ENCODE data around the gene PAX7. TPM values are rescaled to one million over a fixed set of nuclear protein-coding genes. Genes with fewer than 3 reads are reported as not detected.

PAX7 gene
- total RNA-seq, 1 donor from 2014 or later: 1.4 TPM

DNA sequence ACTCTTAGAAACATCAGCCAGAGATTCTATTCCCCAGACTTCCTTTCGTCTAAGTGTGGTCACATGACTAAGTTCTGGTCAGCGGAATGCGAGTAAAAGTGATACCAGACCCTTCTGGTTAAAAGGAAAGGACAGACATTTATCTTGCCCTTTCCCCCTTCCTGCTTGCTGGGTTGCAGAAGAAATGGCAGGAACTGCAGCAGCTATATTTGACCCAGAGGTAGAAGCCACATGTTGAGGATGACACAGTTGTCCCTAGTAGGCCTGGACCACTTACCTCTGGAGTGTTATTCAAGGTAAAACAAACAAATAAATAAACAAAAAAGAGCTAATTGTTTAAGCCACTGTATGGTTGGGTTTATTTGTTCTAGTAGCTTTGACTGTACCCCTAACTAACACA, 155.5 kb downstream of the PAX7 start:
- H3K27me3 Mint-ChIP-seq (ENCODE audit: unreplicated experiment): peaks cover 10% of the 10 kb centered on the region
- DNase-seq (ENCODE audit: low spot score): no peak
- H3K9me3 Mint-ChIP-seq (ENCODE audit: unreplicated experiment): no peaks in the 10 kb centered on the region
- no peak overlapping the region for H3K4me3 Mint-ChIP-seq (ENCODE audit: unreplicated experiment)
- no peaks in the 10 kb centered on the region for H3K4me1 Mint-ChIP-seq (ENCODE audit: unreplicated experiment)
- TF ChIP-seq, protein P1, sequence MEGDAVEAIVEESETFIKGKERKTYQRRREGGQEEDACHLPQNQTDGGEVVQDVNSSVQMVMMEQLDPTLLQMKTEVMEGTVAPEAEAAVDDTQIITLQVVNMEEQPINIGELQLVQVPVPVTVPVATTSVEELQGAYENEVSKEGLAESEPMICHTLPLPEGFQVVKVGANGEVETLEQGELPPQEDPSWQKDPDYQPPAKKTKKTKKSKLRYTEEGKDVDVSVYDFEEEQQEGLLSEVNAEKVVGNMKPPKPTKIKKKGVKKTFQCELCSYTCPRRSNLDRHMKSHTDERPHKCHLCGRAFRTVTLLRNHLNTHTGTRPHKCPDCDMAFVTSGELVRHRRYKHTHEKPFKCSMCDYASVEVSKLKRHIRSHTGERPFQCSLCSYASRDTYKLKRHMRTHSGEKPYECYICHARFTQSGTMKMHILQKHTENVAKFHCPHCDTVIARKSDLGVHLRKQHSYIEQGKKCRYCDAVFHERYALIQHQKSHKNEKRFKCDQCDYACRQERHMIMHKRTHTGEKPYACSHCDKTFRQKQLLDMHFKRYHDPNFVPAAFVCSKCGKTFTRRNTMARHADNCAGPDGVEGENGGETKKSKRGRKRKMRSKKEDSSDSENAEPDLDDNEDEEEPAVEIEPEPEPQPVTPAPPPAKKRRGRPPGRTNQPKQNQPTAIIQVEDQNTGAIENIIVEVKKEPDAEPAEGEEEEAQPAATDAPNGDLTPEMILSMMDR (IDR thresholded peaks at IDR 0.05; ENCODE audit: unreplicated experiment): no peak
- no peaks in the 10 kb centered on the region for H3K36me3 Mint-ChIP-seq (ENCODE audit: low read depth, unreplicated experiment)
- no peak overlapping the region for H3K27ac Mint-ChIP-seq (ENCODE audit: unreplicated experiment)

DNA sequence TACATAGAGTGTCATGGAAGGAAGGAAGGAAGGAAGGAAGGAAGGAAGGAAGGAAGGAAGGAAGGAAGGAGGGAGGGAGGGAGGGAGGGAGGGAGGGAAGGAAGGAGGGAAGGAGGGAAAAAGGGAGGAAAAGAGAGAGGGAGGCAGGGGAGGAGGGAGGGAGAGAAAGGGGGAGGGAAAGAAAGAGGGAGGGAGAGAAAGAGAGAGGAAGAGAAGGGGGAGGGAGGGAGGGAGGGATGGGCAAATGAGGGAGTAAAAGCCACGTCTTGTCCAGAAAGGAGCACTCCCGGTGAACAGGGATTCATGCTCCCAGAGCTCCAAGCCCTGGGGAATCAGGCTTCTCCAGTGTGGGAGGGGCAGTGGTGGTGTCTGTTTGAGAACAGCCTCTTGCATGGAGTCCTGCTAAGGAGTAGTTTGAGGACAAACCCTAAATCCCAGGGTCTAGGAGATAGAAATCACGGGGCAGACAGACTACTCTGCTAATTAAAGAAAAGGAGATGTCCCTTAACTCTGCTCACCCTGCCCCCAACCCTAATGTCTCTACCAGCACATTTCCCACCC, 157.3 kb downstream of the PAX7 start:
- H3K36me3 Mint-ChIP-seq (ENCODE audit: low read depth, unreplicated experiment): no peaks in the 10 kb centered on the region
- no peak for DNase-seq (ENCODE audit: low spot score)
- no peak overlapping the region for H3K27ac Mint-ChIP-seq (ENCODE audit: unreplicated experiment)
- H3K27me3 Mint-ChIP-seq (ENCODE audit: unreplicated experiment): peaks cover 10% of the 10 kb centered on the region
- H3K9me3 Mint-ChIP-seq (ENCODE audit: unreplicated experiment): no peaks in the 10 kb centered on the region
- H3K4me1 Mint-ChIP-seq (ENCODE audit: unreplicated experiment): peaks cover 3% of the 10 kb centered on the region
- TF ChIP-seq, protein P1 (IDR thresholded peaks at IDR 0.05; ENCODE audit: unreplicated experiment): no peak
- no peak overlapping the region for H3K4me3 Mint-ChIP-seq (ENCODE audit: unreplicated experiment)

DNA sequence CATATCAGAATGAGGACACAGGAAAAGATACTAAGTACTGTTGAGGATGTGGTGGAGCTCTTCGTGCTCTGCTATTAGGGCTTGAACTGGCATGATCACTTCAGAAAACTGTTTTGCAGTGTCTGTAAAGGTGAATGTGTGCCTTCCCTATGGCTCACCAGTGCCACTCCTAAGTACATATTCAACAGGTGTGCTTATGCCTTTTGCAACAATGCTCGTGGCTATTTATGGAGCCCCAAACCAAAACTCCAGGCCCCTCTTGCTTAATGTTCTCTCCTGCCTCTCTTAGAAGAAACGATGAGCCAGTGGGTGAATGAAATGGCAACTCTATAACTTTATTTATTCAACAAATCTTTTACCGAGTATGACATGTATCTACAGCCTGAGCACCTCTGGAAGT, 158.6 kb downstream of the PAX7 start:
- DNase-seq (ENCODE audit: low spot score): no peak
- no peaks in the 10 kb centered on the region for H3K9me3 Mint-ChIP-seq (ENCODE audit: unreplicated experiment)
- H3K4me3 Mint-ChIP-seq (ENCODE audit: unreplicated experiment): no peak overlapping the region
- H3K27me3 Mint-ChIP-seq (ENCODE audit: unreplicated experiment): peaks cover 9% of the 10 kb centered on the region
- no peak overlapping the region for H3K27ac Mint-ChIP-seq (ENCODE audit: unreplicated experiment)
- H3K36me3 Mint-ChIP-seq (ENCODE audit: low read depth, unreplicated experiment): no peaks in the 10 kb centered on the region
- peaks cover 3% of the 10 kb centered on the region for H3K4me1 Mint-ChIP-seq (ENCODE audit: unreplicated experiment)
- TF ChIP-seq, protein P1 (IDR thresholded peaks at IDR 0.05; ENCODE audit: unreplicated experiment): no peak

DNA sequence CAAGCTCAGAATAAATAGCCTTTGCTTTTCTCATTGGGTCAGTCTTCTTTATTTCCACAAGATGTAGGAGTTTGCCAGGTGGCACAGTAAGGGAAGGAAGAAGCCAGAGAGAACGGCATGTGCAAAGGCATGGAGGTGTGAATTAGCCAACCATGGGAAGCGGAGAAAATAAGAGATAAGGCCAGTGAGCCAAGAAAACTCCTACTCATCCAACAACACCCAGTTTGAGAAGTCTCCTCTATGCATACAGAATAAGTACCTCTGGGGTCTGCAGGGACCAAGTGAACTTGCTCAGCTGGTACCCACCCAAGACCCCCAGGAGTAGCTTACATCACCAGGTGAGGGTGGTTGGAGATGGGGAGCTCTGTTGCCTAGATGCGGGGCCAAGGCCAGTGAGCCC, 162.1 kb downstream of the PAX7 start:
- Mint-ChIP-seq H3K27ac (ENCODE audit: unreplicated experiment) (no peak overlapping the region), H3K9me3 (ENCODE audit: unreplicated experiment) (no peaks in the 10 kb centered on the region), H3K36me3 (ENCODE audit: low read depth, unreplicated experiment) (no peaks in the 10 kb centered on the region), H3K4me1 (ENCODE audit: unreplicated experiment) (peaks cover 3% of the 10 kb centered on the region), H3K27me3 (ENCODE audit: unreplicated experiment) (peaks cover 5% of the 10 kb centered on the region), H3K4me3 (ENCODE audit: unreplicated experiment) (no peak overlapping the region)
- DNase-seq (ENCODE audit: low spot score): no peak
- TF ChIP-seq, protein P1 (IDR thresholded peaks at IDR 0.05; ENCODE audit: unreplicated experiment): no peak

DNA sequence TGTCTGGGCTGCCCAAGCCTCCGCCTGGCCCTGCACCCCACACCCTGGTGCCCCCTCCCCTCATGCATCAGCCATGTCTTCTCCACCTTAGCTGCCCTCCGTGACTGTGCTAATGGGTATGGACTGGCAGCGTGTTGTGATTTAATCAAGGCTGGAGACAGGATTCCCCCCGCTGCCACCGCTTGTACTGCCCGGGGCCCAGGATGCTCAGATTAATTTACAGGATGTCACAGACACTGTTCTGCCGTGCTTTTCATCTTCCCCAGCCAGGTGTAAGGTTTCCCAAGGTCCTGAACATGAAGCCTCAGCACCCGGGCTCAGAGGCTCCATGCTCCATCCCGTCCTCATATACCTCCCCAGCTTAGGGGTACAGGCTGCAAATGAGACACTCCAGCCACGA, 162.5 kb downstream of the PAX7 start:
- no peaks in the 10 kb centered on the region for H3K9me3 Mint-ChIP-seq (ENCODE audit: unreplicated experiment)
- H3K27me3 Mint-ChIP-seq (ENCODE audit: unreplicated experiment): peaks cover 5% of the 10 kb centered on the region
- no peak overlapping the region for H3K4me3 Mint-ChIP-seq (ENCODE audit: unreplicated experiment)
- no peaks in the 10 kb centered on the region for H3K36me3 Mint-ChIP-seq (ENCODE audit: low read depth, unreplicated experiment)
- TF ChIP-seq, protein P1 (IDR thresholded peaks at IDR 0.05; ENCODE audit: unreplicated experiment): no peak
- DNase-seq (ENCODE audit: low spot score): no peak
- H3K27ac Mint-ChIP-seq (ENCODE audit: unreplicated experiment): no peak overlapping the region
- peaks cover 3% of the 10 kb centered on the region for H3K4me1 Mint-ChIP-seq (ENCODE audit: unreplicated experiment)
